Neuronal stem cell (in vitro differentiated cells): ENCODE data around the gene PPP3R2.
A peak's percentile ranks its signal among the peaks of the same experiment; 100 is the strongest.

Experiments used
- DNase-seq: peaks from one replicate; pipeline ENCODE4 v3.0.0-alpha.2; 2013; ENCODE audit warnings: low spot score
- H2AFZ ChIP-seq: one replicate; pipeline ENCODE4 v1.6.1; 2013; ENCODE audit warnings: mild to moderate bottlenecking, low read length, inconsistent platforms
- H2AK5ac ChIP-seq: 2 replicates; pipeline ENCODE4 v1.6.1; 2013; ENCODE audit warnings: low read depth, mild to moderate bottlenecking, inconsistent platforms, low read length, moderate library complexity, mixed read lengths
- H2BK120ac ChIP-seq: 2 replicates; pipeline ENCODE4 v1.6.1; 2013; ENCODE audit warnings: low read depth, mild to moderate bottlenecking, inconsistent platforms, low read length, moderate library complexity, mixed read lengths
- H2BK12ac ChIP-seq: one replicate; pipeline ENCODE4 v1.6.1; 2013; ENCODE audit warnings: low read length, inconsistent platforms
- H2BK15ac ChIP-seq: 2 replicates; pipeline ENCODE4 v1.6.1; 2013; ENCODE audit warnings: mild to moderate bottlenecking, low read length, inconsistent platforms, mixed read lengths
- H2BK5ac ChIP-seq: one replicate; pipeline ENCODE4 v1.6.1; 2013; ENCODE audit warnings: inconsistent platforms, mild to moderate bottlenecking, low read length, moderate library complexity
- H3K14ac ChIP-seq: one replicate; pipeline ENCODE4 v1.6.1; 2013; ENCODE audit warnings: low read length, inconsistent platforms
- H3K18ac ChIP-seq: 2 replicates; pipeline ENCODE4 v1.6.1; 2013; ENCODE audit warnings: low read length, inconsistent platforms
- H3K23ac ChIP-seq: 2 replicates; pipeline ENCODE4 v1.6.1; 2013; ENCODE audit warnings: low read depth, mild to moderate bottlenecking, mixed read lengths, low read length, inconsistent platforms; ENCODE audit not compliant: poor library complexity
- H3K27ac ChIP-seq: replicated peaks from 3 replicates; pipeline ENCODE4 v1.5.1; 2013; ENCODE audit warnings: low read length, inconsistent platforms
- H3K27me3 ChIP-seq, 3 experiments: 2 replicates each; pipeline ENCODE4 v1.6.1; 2013; ENCODE audit warnings: low read length in 3 of 3, mild to moderate bottlenecking in 2 of 3, inconsistent platforms in 1 of 3, low read depth in 1 of 3, mixed read lengths in 1 of 3, moderate library complexity in 1 of 3; ENCODE audit not compliant: control insufficient read depth in 3 of 3, insufficient read depth in 3 of 3
- H3K36me3 ChIP-seq, 2 donors: replicated peaks in 1 of 2; 2 replicates each; pipeline ENCODE4 v1.6.1; 2013; ENCODE audit warnings: low read length in 2 of 2; ENCODE audit not compliant: control insufficient read depth in 2 of 2, insufficient read depth in 2 of 2
- H3K4ac ChIP-seq: 2 replicates; pipeline ENCODE4 v1.6.1; 2013; ENCODE audit warnings: inconsistent platforms, mild to moderate bottlenecking, low read length, moderate library complexity
- H3K4me1 ChIP-seq, 2 donors: 1 replicate in 1 of 2; 2 replicates in 1 of 2; pipeline ENCODE4 v1.6.1; 2013; ENCODE audit warnings: low read length in 2 of 2, low read depth in 1 of 2; ENCODE audit not compliant: control insufficient read depth in 2 of 2, insufficient read depth in 1 of 2
- H3K4me2 ChIP-seq: one replicate; pipeline ENCODE4 v1.6.1; 2013; ENCODE audit warnings: mild to moderate bottlenecking, low read length, inconsistent platforms; ENCODE audit not compliant: insufficient read depth, poor library complexity, severe bottlenecking
- H3K4me3 ChIP-seq, 2 donors: 2 replicates each; pipeline ENCODE4 v1.5.1; 2013; ENCODE audit warnings: low read length in 2 of 2, mild to moderate bottlenecking in 2 of 2, inconsistent platforms in 1 of 2, moderate library complexity in 1 of 2
- H3K79me1 ChIP-seq: one replicate; pipeline ENCODE4 v1.6.1; 2013; ENCODE audit warnings: low read depth, mild to moderate bottlenecking, inconsistent platforms, low read length, moderate library complexity
- H3K9ac ChIP-seq: one replicate; pipeline ENCODE4 v1.6.1; 2013; ENCODE audit warnings: mild to moderate bottlenecking, low read depth, low read length, inconsistent platforms; ENCODE audit not compliant: poor library complexity
- H3K9me3 ChIP-seq, 2 donors: replicated peaks in 1 of 2; 2 replicates each; pipeline versions ENCODE3 to v1.6.1; 2013; ENCODE audit warnings: low read length in 2 of 2, mild to moderate bottlenecking in 2 of 2, inconsistent platforms in 1 of 2, low read depth in 1 of 2, mixed read lengths in 1 of 2, moderate library complexity in 1 of 2; ENCODE audit not compliant: control insufficient read depth in 2 of 2, insufficient read depth in 1 of 2
- H4K8ac ChIP-seq: one replicate; pipeline ENCODE4 v1.6.1; 2013; ENCODE audit warnings: low read depth, mild to moderate bottlenecking, inconsistent platforms, low read length, moderate library complexity
- H4K91ac ChIP-seq: one replicate; pipeline ENCODE4 v1.6.1; 2013; ENCODE audit warnings: low read length, low read depth, mild to moderate bottlenecking, inconsistent platforms; ENCODE audit not compliant: poor library complexity
- WGBS, 2 donors: extraction: QIAGEN DNeasy Blood & Tissue Kit; methylation state at CpG; one replicate each; pipeline ENCODE4 v1.1.7; 2013; ENCODE audit warnings: missing lambda C conversion rate in 2 of 2, mixed read lengths in 1 of 2; ENCODE audit not compliant: insufficient read length in 2 of 2, insufficient replicate concordance in 1 of 2; ENCODE audit errors: extremely low coverage in 2 of 2; 5-methylcytosine and 5-hydroxymethylcytosine counted together

PPP3R2 gene

GRCh38 chr9:101629636-101630035 lies 34.9 kb upstream of the PPP3R2 start:
- no peak overlapping the region for H2AFZ ChIP-seq
- no peak overlapping the region for H3K4me2 ChIP-seq
- no peaks in the 10 kb centered on the region for H3K27me3 ChIP-seq
- WGBS, 2 donors = 100% methylated on average over 1 of the region's 5 CpGs; no CpG with 5 or more reads in 1 of the 2 donors
- H3K9ac ChIP-seq = no peak overlapping the region
- no peaks in the 10 kb centered on the region for H3K4me1 ChIP-seq
- no peak overlapping the region for H3K18ac ChIP-seq
- H2BK5ac ChIP-seq = no peak overlapping the region
- no peak overlapping the region for H2BK15ac ChIP-seq
- no peak overlapping the region for H3K4ac ChIP-seq
- no peak overlapping the region for H3K23ac ChIP-seq
- H2BK12ac ChIP-seq = no peak overlapping the region
- H3K14ac ChIP-seq = no peak overlapping the region
- H4K91ac ChIP-seq = no peak overlapping the region
- H3K79me1 ChIP-seq = no peaks in the 10 kb centered on the region
- H3K36me3 ChIP-seq = no peaks in the 10 kb centered on the region
- no peak overlapping the region for H3K27ac ChIP-seq
- no peak overlapping the region for H2BK120ac ChIP-seq
- H4K8ac ChIP-seq = no peak overlapping the region
- no peak overlapping the region for H3K4me3 ChIP-seq
- no peaks in the 10 kb centered on the region for H3K9me3 ChIP-seq
- DNase-seq = no peak
- H2AK5ac ChIP-seq = no peak overlapping the region

GRCh38 chr9:101628173-101628572 lies 33.4 kb upstream of the PPP3R2 start:
- Histone ChIP-seq H3K9ac (no peak overlapping the region), H3K79me1 (no peaks in the 10 kb centered on the region), H4K91ac (no peak overlapping the region), H2AFZ (no peak overlapping the region), H3K4me1 (no peaks in the 10 kb centered on the region), H3K4me2 (no peak overlapping the region), H2BK120ac (no peak overlapping the region), H2BK15ac (no peak overlapping the region), H2BK12ac (no peak overlapping the region), H3K27ac (no peak overlapping the region), H3K23ac (no peak overlapping the region), H3K14ac (no peak overlapping the region), H3K27me3 (no peaks in the 10 kb centered on the region), H2AK5ac (no peak overlapping the region), H2BK5ac (no peak overlapping the region), H3K4ac (no peak overlapping the region), H3K36me3 (no peaks in the 10 kb centered on the region), H3K4me3 (no peak overlapping the region), H4K8ac (no peak overlapping the region), H3K9me3 (no peaks in the 10 kb centered on the region), H3K18ac (no peak overlapping the region)
- WGBS, 2 donors = no CpG with 5 or more reads among the region's 4 CpGs
- DNase-seq = peak; percentile 5

GRCh38 chr9:101626295-101626694 lies 31.5 kb upstream of the PPP3R2 start:
- no peak overlapping the region for H3K14ac ChIP-seq
- no peaks in the 10 kb centered on the region for H3K36me3 ChIP-seq
- H3K4me2 ChIP-seq = no peak overlapping the region
- no peak overlapping the region for H2BK15ac ChIP-seq
- H2BK5ac ChIP-seq = no peak overlapping the region
- H3K4me1 ChIP-seq = no peaks in the 10 kb centered on the region
- H2BK12ac ChIP-seq = no peak overlapping the region
- no peak overlapping the region for H3K4ac ChIP-seq
- no peak overlapping the region for H2AFZ ChIP-seq
- no peak for DNase-seq
- no peak overlapping the region for H2BK120ac ChIP-seq
- no peak overlapping the region for H3K23ac ChIP-seq
- no peaks in the 10 kb centered on the region for H3K9me3 ChIP-seq
- no peak overlapping the region for H3K18ac ChIP-seq
- no peak overlapping the region for H4K8ac ChIP-seq
- WGBS, 2 donors = no CpG with 5 or more reads among the region's 1 CpG
- H2AK5ac ChIP-seq = no peak overlapping the region
- H3K4me3 ChIP-seq = no peak overlapping the region
- no peak overlapping the region for H4K91ac ChIP-seq
- H3K9ac ChIP-seq = no peak overlapping the region
- no peak overlapping the region for H3K27ac ChIP-seq
- H3K27me3 ChIP-seq = no peaks in the 10 kb centered on the region
- H3K79me1 ChIP-seq = no peaks in the 10 kb centered on the region

- no peak overlapping the region for H3K14ac ChIP-seq
- no peak overlapping the region for H3K9ac ChIP-seq
- H3K18ac ChIP-seq = no peak overlapping the region
- no peak overlapping the region for H4K8ac ChIP-seq
- no peak overlapping the region for H2BK5ac ChIP-seq
- H3K4me3 ChIP-seq = no peak overlapping the region
- no peak overlapping the region for H3K4ac ChIP-seq
- H2AK5ac ChIP-seq = no peak overlapping the region
- H3K27ac ChIP-seq = no peak overlapping the region
- H3K23ac ChIP-seq = no peak overlapping the region
- H3K9me3 ChIP-seq = no peaks in the 10 kb centered on the region
- H2AFZ ChIP-seq = no peak overlapping the region
- no peak overlapping the region for H3K4me2 ChIP-seq
- H2BK12ac ChIP-seq = no peak overlapping the region
- H2BK15ac ChIP-seq = no peak overlapping the region
- no peaks in the 10 kb centered on the region for H3K79me1 ChIP-seq
- no peaks in the 10 kb centered on the region for H3K27me3 ChIP-seq
- H2BK120ac ChIP-seq = no peak overlapping the region
- H4K91ac ChIP-seq = no peak overlapping the region
- no CpG with 5 or more reads among the region's 2 CpGs for WGBS, 2 donors
- no peaks in the 10 kb centered on the region for H3K4me1 ChIP-seq
- DNase-seq = no peak
- H3K36me3 ChIP-seq = no peaks in the 10 kb centered on the region
Observed at GRCh38 chr9:101625876-101626275, 31.1 kb upstream of the PPP3R2 start.
